Tibial nerve (tissue), 3 donors: ENCODE measurements around the gene PUSL1.

Experiments used
- POLR2A ChIP-seq, 2 donors: fragments of 450-650 bp; IDR thresholded peaks; one replicate each; pipeline ENCODE4 v1.6.1; 2017; ENCODE audit warnings: antibody characterized with exemption in 2 of 2, mild to moderate bottlenecking in 2 of 2, moderate library complexity in 2 of 2
- TF ChIP-seq, protein P1 (sequence below), 5 experiments: fragments of 200-600 bp in 3 of 5; fragments of 450-650 bp in 2 of 5; sonication (generic) in 3 of 5; IDR thresholded peaks; one replicate each; pipeline ENCODE4 v1.5.1; 2016 to 2019; ENCODE audit warnings: antibody characterized with exemption in 5 of 5, mild to moderate bottlenecking in 3 of 5, moderate library complexity in 2 of 5

GRCh38 chr1:1343811-1344421 is 35.5 kb downstream of the PUSL1 start:
- TF ChIP-seq, protein P1, sequence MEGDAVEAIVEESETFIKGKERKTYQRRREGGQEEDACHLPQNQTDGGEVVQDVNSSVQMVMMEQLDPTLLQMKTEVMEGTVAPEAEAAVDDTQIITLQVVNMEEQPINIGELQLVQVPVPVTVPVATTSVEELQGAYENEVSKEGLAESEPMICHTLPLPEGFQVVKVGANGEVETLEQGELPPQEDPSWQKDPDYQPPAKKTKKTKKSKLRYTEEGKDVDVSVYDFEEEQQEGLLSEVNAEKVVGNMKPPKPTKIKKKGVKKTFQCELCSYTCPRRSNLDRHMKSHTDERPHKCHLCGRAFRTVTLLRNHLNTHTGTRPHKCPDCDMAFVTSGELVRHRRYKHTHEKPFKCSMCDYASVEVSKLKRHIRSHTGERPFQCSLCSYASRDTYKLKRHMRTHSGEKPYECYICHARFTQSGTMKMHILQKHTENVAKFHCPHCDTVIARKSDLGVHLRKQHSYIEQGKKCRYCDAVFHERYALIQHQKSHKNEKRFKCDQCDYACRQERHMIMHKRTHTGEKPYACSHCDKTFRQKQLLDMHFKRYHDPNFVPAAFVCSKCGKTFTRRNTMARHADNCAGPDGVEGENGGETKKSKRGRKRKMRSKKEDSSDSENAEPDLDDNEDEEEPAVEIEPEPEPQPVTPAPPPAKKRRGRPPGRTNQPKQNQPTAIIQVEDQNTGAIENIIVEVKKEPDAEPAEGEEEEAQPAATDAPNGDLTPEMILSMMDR (IDR thresholded peaks at IDR 0.05), result no peak
- TF ChIP-seq POLR2A (IDR thresholded peaks at IDR 0.05), result no peak
